ENCODE results near the gene CTNNA2.

CTNNA2 gene

DNA sequence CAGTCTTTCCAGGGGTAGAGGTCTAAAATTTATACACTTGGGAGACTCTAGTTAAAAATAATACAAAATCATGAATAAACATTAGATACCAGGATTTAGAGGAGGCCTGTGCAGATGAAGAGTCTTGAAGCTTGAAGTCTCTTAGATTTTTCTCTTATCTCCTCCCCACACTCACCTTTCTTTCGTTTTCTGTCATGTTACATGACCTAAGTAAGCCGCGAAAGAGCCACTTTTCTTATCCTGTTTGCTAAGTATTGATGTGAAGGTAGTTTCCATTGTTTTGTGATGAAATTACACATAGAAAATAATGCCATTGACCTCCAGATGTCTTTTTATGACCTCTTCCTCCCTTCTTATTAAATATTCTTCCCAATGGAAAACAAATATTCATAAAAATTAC is 423.9 kb downstream of the CTNNA2 start:
- DNase-seq, result no peak

- no peak for DNase-seq
These were observed 425.8 kb downstream of the CTNNA2 start for GRCh38 chr2:79938648-79939047.

- DNase-seq, result no peak
These were observed 427.5 kb downstream of the CTNNA2 start for GRCh38 chr2:79940364-79940763.

DNA sequence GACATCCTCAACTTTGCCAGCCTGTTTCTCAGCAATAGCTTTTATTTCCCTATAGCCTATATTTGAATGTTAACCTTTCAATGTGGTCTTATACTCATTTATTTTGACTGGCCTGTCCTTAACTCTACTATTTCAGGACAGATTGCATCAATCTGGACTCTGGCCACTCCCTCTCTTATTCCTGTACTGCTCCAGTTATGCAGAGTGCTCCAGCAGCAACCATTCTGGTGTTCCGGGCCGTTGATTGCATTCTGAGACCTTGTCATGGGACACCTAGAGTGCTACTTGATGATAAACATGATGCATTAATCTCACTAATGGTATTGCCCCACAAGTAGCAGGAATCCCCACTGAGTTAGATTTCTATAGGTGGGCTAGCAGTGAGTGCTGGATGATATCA is 428.3 kb downstream of the CTNNA2 start:
- DNase-seq, result no peak

DNA sequence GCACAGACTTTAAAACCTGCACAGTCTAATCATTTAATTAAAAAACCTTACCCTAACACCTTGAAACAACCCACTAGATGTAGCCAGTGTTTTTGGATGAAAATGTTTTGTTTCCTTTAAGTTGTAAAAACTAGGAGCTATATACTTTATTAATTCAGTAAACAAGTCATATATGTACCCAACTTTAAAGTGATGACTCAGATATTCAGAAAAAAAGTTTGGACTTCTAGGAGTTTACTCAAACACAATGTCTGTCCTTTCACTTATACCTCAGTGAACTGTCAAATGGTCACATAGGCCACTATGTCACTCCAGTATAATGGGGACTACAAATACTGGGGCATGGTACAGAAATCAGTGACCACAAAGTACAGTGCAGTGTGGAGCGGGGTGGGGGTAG is 431.4 kb downstream of the CTNNA2 start:
- DNase-seq, result no peak

- no peak for DNase-seq
These were observed 433.0 kb downstream of the CTNNA2 start for GRCh38 chr2:79945653-79946445.

DNA sequence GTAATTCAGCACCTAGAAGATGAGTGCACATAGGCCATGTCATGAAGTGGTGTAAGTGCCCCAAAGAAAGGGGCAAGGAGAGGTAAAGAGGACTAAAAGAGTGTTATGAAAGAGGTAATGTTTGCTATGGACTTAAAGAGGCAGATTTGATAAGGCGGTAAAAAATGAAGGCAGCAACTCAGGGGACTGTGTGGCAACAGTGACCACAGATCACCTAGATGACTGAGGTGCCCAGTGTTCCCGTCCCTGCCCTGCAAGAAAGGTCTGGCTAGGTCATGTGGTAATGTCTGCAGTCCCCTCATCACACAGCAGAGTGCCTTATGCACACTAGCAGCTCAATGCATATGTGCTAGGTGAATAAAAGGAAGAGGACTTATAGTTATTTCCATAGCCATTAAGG is 434.9 kb downstream of the CTNNA2 start:
- no peak for DNase-seq

GRCh38 chr2:79950526-79950925 is 437.7 kb downstream of the CTNNA2 start:
- DNase-seq, result no peak

- DNase-seq, result no peak
These were observed 439.8 kb downstream of the CTNNA2 start for GRCh38 chr2:79952616-79953015.

DNA sequence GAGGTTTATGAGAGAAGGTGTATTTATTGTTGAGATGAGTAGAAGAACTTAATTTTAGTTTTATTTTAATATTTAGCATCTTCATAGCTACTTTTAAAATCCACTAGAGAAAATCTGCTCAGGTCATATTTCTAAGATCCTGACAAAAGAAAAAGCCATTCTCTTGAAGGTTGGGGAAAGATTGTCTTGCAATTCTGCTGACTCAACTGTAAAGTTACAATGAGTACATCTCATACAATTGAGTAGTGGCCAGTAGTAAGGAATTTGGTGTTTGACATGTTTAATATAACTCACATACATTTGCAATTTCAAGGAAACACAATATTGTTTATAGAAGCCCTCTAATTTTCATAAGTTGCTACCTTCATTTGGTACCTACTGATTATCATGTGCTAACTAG is 447.2 kb downstream of the CTNNA2 start:
- no peak for DNase-seq

DNA sequence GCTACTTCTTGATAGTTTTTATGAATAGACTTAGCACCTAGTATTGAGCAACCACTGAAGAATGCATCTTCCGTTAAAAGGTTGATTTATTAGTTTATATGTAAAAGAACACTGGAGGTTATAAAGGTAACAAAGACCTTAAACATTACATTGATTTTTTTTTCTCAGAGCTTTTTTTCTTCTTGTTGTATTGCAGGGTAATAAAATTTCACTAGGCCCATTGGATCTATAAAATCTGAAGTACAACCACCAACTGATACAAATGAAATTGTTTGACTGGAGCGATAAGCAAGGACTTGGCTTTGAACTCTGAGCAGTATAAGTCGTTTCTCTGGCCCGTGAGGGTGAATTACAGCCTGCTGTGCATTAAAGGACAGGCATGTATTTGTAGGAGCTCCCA is 447.7 kb downstream of the CTNNA2 start:
- DNase-seq, result no peak

GRCh38 chr2:79964966-79965365 is 452.1 kb downstream of the CTNNA2 start:
- DNase-seq, result no peak

- DNase-seq, result no peak
These were observed 453.5 kb downstream of the CTNNA2 start for GRCh38 chr2:79966369-79966768.

GRCh38 chr2:79966882-79967281 is 454.0 kb downstream of the CTNNA2 start:
- no peak for DNase-seq

DNA sequence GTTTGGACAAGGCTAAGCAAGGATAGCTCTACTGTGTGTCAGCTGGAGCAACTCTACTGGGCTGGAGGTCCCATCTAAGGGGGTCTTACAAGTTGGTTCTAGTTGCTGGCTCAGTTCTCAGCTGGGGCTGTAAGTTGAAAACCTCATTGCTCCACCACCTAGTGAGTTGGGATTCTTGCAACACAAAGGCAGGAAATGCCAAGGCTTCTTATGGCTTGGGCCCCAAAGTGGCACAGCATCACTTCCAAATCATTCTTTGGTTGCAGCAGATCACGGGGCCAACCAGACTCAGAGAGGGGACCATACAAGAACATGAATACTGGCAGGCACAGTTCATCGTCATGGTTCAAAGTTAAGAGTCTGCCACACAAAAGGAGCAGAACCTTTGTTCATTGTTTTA is 459.0 kb downstream of the CTNNA2 start:
- peak; percentile 22 for DNase-seq

DNA sequence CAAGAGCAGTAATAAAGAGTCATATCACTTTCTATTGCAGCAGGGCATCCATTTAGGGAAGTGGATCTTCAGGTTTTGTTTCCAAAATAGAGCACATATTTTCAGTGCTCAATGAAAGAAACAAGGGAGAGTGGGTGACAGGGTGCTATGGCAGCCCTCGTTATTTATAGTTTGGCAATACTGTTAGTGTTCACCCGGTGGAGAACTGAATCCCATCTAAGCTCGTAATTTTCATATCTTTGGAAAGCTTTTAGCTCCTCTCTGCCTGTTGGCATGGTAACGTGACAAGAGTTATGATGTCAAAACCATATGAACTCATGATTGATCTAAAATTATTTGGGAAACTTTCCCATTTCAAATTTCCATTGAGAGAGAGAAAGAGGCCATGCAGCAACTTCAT is 459.8 kb downstream of the CTNNA2 start:
- no peak for DNase-seq

GRCh38 chr2:79975791-79976565 is 463.1 kb downstream of the CTNNA2 start:
- no peak for DNase-seq

DNA sequence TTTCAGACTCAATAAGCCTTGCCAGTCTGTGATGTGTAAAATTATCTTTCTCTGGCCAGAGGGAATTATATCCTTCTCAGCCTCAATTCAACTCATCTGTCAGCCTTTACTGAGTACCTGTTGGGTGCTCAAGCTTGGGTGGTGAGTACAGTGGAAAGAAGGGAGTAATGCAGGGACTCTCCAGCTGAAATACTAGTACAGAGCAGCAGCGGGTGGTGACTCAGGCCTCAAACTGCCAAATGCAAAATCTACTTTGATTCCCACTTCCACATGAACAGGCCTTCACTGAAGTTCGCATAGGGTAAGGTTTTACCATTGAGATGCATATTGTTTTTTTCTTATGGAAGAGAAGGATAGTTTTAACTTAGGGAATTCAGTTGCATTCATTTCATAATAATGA is 464.9 kb downstream of the CTNNA2 start:
- peak; percentile 17 for DNase-seq

GRCh38 chr2:79980116-79980515 is 467.3 kb downstream of the CTNNA2 start:
- DNase-seq, result no peak

GRCh38 chr2:79980816-79981215 is 468.0 kb downstream of the CTNNA2 start:
- DNase-seq, result no peak

DNA sequence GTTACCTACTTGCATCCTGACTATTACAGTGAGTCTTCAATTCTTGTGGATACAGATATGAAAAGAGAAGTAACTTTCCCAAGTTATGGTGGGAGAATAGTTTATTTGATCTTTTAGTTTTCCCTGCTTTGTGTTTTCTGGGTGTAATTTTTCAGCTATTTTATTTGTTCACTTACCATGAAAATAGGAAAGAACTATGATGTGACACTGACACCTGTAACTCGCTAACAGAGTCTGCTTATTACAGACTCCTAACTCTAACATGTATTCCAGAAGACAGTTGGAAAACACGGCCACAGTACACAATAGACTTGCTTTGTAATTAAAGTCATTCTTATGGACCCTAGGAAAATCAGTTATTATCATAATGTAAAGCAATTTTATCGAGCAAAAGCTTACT is 468.5 kb downstream of the CTNNA2 start:
- no peak for DNase-seq

GRCh38 chr2:79982445-79982844 is 469.6 kb downstream of the CTNNA2 start:
- no peak for DNase-seq

- DNase-seq, result peak; percentile 4
These were observed 471.6 kb downstream of the CTNNA2 start for GRCh38 chr2:79984476-79984875.

DNA sequence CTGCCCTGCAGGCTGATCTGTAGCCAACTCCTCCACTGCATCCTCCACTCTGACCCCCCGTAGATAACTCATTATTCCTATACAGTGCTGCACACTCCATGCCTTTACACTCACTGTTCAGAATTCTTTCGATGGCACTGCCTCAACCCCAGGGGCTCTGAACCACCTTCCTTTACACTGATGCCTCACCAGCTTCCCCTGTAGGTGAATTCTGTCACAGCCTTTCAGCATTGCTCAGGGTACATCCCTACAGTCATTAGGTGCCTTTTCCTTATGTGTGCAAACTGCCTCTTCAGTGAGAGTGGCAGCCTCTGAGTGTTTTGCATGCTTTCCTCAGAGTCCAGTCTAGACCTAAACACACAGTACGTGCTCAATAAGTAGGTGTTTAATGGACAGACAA is 472.3 kb downstream of the CTNNA2 start:
- DNase-seq, result no peak
